Stimulated activated CD4-positive, alpha-beta T cell treated with anti-CD3 and anti-CD28 coated beads, Interleukin-12 subunit alpha, Interleukin-12 subunit beta, amount 100 ng/mL, for 24 hours (primary cell): ENCODE data around the gene MYCBP.
"Not testable (repeated sequence)": the region's sequence is repeated elsewhere in the genome, so short reads cannot be mapped to it uniquely, and the experiment has no call there.

Source experiments
- DNase-seq, 2 experiments: peaks; one replicate each; pipeline ENCODE4 v3.0.0-alpha.2; 2020; ENCODE audit warnings: low read depth in 2 of 2

The MYCBP gene, protein sequence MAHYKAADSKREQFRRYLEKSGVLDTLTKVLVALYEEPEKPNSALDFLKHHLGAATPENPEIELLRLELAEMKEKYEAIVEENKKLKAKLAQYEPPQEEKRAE

GRCh38 chr1:38873027-38873969, at the start of gene MYCBP:
TSS of gene MYCBP (minus strand) at chr1:38873348. CDS start at chr1:38873305, 43 bp downstream.
- peak; percentile 92 to 95 for DNase-seq

DNA sequence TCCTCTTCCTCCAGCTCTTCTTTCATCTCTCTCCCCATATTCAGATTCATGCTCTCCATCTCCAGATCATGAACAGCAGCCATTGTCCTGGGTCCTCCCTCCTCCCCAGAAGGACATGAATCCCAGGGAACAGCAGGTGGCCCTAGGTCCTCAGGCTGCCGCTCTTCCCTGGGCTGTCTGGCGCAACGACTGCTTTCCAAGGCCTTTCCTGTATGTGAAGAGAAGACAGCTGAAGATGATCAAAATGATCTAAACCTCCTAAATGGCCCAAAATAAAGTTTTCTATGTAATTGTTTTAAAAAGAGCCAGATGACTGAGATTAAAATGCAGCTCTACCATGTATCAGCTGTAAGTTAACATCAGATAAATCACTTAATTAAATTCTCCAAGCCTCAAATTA, 46.0 kb upstream of the MYCBP start:
- DNase-seq, result no peak

GRCh38 chr1:38918568-38918967, 45.4 kb upstream of the MYCBP start:
- no peak for DNase-seq

GRCh38 chr1:38917772-38918171, 44.6 kb upstream of the MYCBP start:
- DNase-seq, result no peak

DNA sequence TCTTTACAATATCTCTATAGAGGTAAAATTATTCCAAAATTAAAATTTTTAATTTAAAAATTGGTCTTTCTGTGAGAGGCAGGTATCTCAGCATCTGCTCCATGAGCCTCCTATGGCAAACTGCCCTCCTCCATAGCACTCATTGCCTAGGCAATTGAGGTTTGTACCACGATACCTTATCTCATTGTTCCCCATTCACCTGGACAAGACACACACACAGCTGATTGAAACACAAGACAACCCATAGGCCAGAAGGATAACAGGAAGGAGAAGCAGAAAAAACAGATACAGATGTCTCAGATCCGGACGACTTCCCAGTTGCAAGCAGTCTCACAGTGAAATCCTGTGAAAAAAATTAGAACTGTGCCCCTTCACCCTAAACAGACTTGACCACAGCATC, 44.2 kb upstream of the MYCBP start:
- DNase-seq, result no peak

DNA sequence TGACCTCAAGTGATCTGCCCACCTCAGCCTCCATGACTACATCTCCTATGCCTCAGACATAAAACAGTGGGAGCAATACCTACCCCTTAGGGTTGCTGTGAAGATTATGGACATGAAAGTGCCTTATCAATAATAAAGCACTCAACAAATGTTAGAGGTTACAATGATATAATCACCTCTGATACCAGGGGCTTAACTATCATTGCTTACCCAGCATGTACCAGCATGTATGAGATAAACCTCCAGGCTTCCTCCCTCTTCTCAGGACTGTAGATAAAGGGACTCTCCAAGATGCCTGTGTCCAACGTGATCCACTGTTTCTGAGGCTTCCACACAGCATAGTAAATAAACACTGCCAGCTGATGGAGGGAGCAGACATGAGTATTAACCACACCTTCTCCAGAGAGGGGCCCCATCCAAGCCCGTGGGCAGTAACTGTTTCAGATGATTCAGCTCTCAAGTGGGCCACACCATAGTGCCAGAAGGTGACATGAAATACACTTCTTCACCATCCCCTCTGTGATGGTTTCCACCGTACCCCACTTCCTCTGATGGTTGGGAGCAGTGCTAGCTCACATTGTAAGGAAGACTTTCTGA, 42.3 kb upstream of the MYCBP start:
- DNase-seq, result no peak

DNA sequence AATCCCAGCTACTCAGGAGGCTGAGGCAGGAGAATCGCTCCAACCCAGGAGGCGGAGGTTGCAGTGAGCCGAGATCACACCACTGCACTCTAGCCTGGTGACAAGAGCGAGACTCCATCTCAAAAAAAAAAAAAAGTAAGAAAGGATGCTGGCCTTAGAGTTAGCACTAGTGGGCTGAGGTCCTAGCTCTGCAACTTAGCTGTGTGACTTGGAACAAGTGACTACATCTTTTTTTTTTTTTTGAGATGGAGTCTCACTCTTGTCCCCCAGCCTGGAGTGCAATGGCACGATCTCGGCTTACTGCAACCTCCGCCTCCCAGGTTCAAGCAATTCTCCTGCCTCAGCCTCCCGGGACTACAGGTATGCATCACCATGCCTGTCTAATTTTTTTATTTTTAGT, 41.8 kb upstream of the MYCBP start:
- not testable (repeated sequence) for DNase-seq

DNA sequence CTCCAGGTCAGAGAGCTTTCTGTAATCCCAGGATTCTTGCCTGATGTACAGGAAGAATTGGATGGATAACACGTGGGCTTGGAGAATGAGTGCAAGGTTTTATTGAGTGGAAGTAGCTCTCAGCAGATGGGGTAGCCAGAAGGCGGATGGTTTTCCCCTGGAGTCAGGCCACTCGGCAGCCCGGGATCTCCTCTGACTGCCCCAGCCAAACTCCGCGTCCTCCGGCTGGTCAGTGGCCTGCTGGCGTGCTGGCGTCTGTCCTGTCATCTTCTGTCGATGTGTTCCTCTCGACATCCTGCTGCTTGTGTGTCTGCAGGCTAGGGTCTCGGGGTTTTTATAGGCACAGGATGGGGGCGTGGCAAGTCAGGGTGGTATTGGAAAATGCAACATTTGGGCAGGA, 35.7 kb upstream of the MYCBP start:
- DNase-seq, result no peak

- DNase-seq, result no peak
Observed at GRCh38 chr1:38905985-38906384, 32.8 kb upstream of the MYCBP start.

DNA sequence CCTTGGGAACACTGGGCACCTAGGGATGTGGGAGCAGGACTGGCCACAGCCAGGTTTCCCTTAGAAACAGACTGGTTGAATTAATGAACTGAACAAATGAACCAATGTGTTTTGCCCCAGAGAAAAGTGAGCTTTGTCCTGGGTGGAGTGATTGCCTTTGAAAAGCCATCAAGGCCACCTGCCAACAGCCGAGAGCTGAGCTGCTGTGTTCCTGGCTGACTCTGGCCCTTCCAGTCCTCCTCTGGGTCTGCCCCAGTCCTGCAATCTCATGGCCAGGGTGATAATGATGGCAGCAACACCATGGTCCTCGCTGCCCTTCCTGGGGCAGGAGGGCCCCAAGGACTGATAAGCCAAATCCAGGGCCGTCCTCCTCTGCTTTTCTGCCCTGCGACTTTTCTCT, 26.4 kb upstream of the MYCBP start:
- DNase-seq, result no peak

- no peak for DNase-seq
Observed at GRCh38 chr1:38898653-38899230, 25.6 kb upstream of the MYCBP start.

DNA sequence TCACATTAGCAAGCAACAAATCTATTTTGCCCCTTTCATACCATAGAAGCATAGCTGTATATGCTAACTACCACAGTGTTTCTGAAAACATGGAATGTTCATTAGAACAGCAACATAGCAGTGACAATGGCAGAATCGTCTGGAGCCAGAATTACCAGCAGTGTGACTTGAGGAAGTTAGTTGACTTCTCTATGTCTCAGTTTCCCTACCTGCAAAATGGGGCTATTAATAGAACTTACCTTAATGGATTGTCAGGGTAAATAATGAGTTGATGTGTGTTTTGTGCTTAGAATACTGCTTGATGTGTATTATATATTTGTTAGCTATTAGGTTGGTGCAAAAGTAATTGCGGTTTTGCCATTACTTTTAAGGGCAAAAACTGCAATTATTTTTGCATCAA, 23.0 kb upstream of the MYCBP start:
- no peak for DNase-seq

- DNase-seq, result no peak
Observed at GRCh38 chr1:38892976-38893375, 19.8 kb upstream of the MYCBP start.

- no peak for DNase-seq
Observed at GRCh38 chr1:38891753-38892152, 18.6 kb upstream of the MYCBP start.

DNA sequence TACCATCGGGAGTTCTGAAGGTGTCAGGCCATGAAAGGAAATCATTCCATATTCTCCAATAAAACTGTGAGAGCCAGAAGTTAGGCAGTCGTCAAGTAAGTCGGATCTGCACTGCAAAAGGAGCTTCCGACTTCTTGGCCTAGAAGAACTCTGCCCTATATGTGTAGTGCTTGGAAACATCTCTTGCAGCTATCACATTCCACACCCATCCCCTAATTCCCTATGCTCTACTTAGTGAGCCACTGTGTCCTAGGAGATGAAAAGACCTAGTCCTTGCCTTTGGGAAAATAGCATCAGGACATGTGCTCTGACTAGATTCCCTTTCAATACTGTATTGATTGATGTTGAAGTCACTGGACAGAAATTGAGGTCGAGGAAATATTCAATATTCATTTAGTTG, 16.4 kb upstream of the MYCBP start:
- DNase-seq, result no peak

GRCh38 chr1:38888423-38889333, 15.5 kb upstream of the MYCBP start:
- DNase-seq, result no peak

GRCh38 chr1:38885092-38885491, 11.9 kb upstream of the MYCBP start:
- no peak for DNase-seq

DNA sequence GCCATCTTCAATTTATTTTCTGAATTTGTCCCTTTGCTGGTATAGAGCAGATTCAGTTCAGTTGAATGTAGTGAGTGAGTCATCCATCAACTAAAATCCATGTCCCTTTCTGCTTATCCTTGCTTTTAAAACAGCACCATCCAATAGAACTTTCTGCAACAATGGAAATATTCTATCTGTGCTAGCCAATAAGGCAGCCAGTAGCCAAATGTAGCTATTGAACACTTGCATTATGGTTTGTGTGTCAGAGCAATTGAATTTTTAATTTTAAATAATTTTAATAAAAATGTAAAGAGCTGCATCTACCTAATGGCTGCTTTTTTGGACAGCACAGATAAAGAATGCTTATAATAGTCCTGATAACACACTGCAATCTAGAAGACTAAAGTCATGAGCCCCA, 8.3 kb upstream of the MYCBP start, which contains the start of gene GJA9:
GJA9 (minus strand) TSS at position 101 of the 400 bp plus-strand sequence. CDS start 5,489 bp downstream, outside the sequence.
- DNase-seq, result no peak

- DNase-seq, result no peak
Observed at GRCh38 chr1:38875811-38876210, 2.7 kb upstream of the MYCBP start.

- DNase-seq, result no peak
Observed at GRCh38 chr1:38872401-38873026, 634 bp downstream of the MYCBP start.

DNA sequence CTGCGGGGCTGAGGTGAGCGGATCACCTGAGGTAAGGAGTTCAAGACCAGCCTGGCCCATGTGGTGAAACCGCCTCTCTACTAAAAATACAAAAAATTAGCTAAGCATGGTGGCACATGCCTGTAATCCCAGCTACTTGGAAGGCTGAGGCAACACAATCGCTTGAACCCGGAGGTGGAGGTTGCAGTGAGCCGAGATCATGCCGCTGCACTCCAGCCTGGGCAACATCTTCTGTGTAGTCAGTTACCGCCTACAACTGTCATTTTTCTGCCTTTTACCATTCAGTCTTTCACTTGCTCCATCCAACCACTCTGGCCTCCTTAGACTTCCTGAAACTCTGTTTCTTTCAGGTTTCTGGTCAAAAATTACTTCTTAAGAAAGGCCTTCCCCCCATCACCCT, 2.2 kb downstream of the MYCBP start:
- no peak for DNase-seq
